Fibroblast of mammary gland (primary cell): ENCODE measurements around the gene LTO1.

Experiments used
- DNase-seq: peaks from one replicate; pipeline ENCODE4 v3.0.0-alpha.2; 2010; ENCODE audit warnings: low read depth
- H3K4me3 ChIP-seq: 2 replicates; pipeline ENCODE4 v1.5.1; 2011; ENCODE audit warnings: low read depth, mild to moderate bottlenecking, low read length, moderate library complexity; ENCODE audit not compliant: control insufficient read depth
- CTCF ChIP-seq: conservative IDR thresholded peaks from 2 replicates; pipeline ENCODE4 v1.5.1; 2011; ENCODE audit warnings: low read depth, low read length, inconsistent platforms; ENCODE audit not compliant: control insufficient read depth, insufficient read depth

The LTO1 gene

GRCh38 chr11:69644962-69645675 lies 30.0 kb downstream of the LTO1 start:
- TF ChIP-seq CTCF: no peak
- no peak overlapping the region for H3K4me3 ChIP-seq
- no peak for DNase-seq

- peak; percentile 87 for DNase-seq
- H3K4me3 ChIP-seq: peak overlapping the region; percentile 99
- TF ChIP-seq CTCF: peak; percentile 16
These were observed 30.8 kb downstream of the LTO1 start for GRCh38 chr11:69644071-69644961.

- H3K4me3 ChIP-seq: peak overlapping the region; percentile 99
- no peak for DNase-seq
- no peak for TF ChIP-seq CTCF
These were observed 31.5 kb downstream of the LTO1 start for GRCh38 chr11:69643646-69644045.

GRCh38 chr11:69642913-69643632 lies 32.1 kb downstream of the LTO1 start:
- peak; percentile 68 for DNase-seq
- H3K4me3 ChIP-seq: peak overlapping the region; percentile 99
- TF ChIP-seq CTCF: peak; percentile 53

GRCh38 chr11:69642549-69642912 lies 32.6 kb downstream of the LTO1 start:
- peak overlapping the region; percentile 99 for H3K4me3 ChIP-seq
- DNase-seq: no peak
- TF ChIP-seq CTCF: no peak

- peak overlapping the region; percentile 99 for H3K4me3 ChIP-seq
- no peak for DNase-seq
- no peak for TF ChIP-seq CTCF
These were observed 33.2 kb downstream of the LTO1 start for GRCh38 chr11:69641681-69642548.
